Neuronal stem cell (in vitro differentiated cells): ENCODE measurements around the gene TPD52L1.
A peak's percentile ranks its signal among the peaks of the same experiment; 100 is the strongest.

Experiments
- DNase-seq: peaks from one replicate; pipeline ENCODE4 v3.0.0-alpha.2; 2013; ENCODE audit warnings: low spot score
- H2AFZ ChIP-seq: one replicate; pipeline ENCODE4 v1.6.1; 2013; ENCODE audit warnings: mild to moderate bottlenecking, low read length, inconsistent platforms
- H2AK5ac ChIP-seq: 2 replicates; pipeline ENCODE4 v1.6.1; 2013; ENCODE audit warnings: low read depth, mild to moderate bottlenecking, inconsistent platforms, low read length, moderate library complexity, mixed read lengths
- H2BK120ac ChIP-seq: 2 replicates; pipeline ENCODE4 v1.6.1; 2013; ENCODE audit warnings: low read depth, mild to moderate bottlenecking, inconsistent platforms, low read length, moderate library complexity, mixed read lengths
- H2BK12ac ChIP-seq: one replicate; pipeline ENCODE4 v1.6.1; 2013; ENCODE audit warnings: low read length, inconsistent platforms
- H2BK15ac ChIP-seq: 2 replicates; pipeline ENCODE4 v1.6.1; 2013; ENCODE audit warnings: mild to moderate bottlenecking, low read length, inconsistent platforms, mixed read lengths
- H2BK5ac ChIP-seq: one replicate; pipeline ENCODE4 v1.6.1; 2013; ENCODE audit warnings: inconsistent platforms, mild to moderate bottlenecking, low read length, moderate library complexity
- H3K14ac ChIP-seq: one replicate; pipeline ENCODE4 v1.6.1; 2013; ENCODE audit warnings: low read length, inconsistent platforms
- H3K18ac ChIP-seq: 2 replicates; pipeline ENCODE4 v1.6.1; 2013; ENCODE audit warnings: low read length, inconsistent platforms
- H3K23ac ChIP-seq: 2 replicates; pipeline ENCODE4 v1.6.1; 2013; ENCODE audit warnings: low read depth, mild to moderate bottlenecking, mixed read lengths, low read length, inconsistent platforms; ENCODE audit not compliant: poor library complexity
- H3K27ac ChIP-seq: replicated peaks from 3 replicates; pipeline ENCODE4 v1.5.1; 2013; ENCODE audit warnings: low read length, inconsistent platforms
- H3K27me3 ChIP-seq, 3 experiments: 2 replicates each; pipeline ENCODE4 v1.6.1; 2013; ENCODE audit warnings: low read length in 3 of 3, mild to moderate bottlenecking in 2 of 3, inconsistent platforms in 1 of 3, low read depth in 1 of 3, mixed read lengths in 1 of 3, moderate library complexity in 1 of 3; ENCODE audit not compliant: control insufficient read depth in 3 of 3, insufficient read depth in 3 of 3
- H3K36me3 ChIP-seq, 2 donors: replicated peaks in 1 of 2; 2 replicates each; pipeline ENCODE4 v1.6.1; 2013; ENCODE audit warnings: low read length in 2 of 2; ENCODE audit not compliant: control insufficient read depth in 2 of 2, insufficient read depth in 2 of 2
- H3K4ac ChIP-seq: 2 replicates; pipeline ENCODE4 v1.6.1; 2013; ENCODE audit warnings: inconsistent platforms, mild to moderate bottlenecking, low read length, moderate library complexity
- H3K4me1 ChIP-seq, 2 donors: 1 replicate in 1 of 2; 2 replicates in 1 of 2; pipeline ENCODE4 v1.6.1; 2013; ENCODE audit warnings: low read length in 2 of 2, low read depth in 1 of 2; ENCODE audit not compliant: control insufficient read depth in 2 of 2, insufficient read depth in 1 of 2
- H3K4me2 ChIP-seq: one replicate; pipeline ENCODE4 v1.6.1; 2013; ENCODE audit warnings: mild to moderate bottlenecking, low read length, inconsistent platforms; ENCODE audit not compliant: insufficient read depth, poor library complexity, severe bottlenecking
- H3K4me3 ChIP-seq, 2 donors: 2 replicates each; pipeline ENCODE4 v1.5.1; 2013; ENCODE audit warnings: low read length in 2 of 2, mild to moderate bottlenecking in 2 of 2, inconsistent platforms in 1 of 2, moderate library complexity in 1 of 2
- H3K79me1 ChIP-seq: one replicate; pipeline ENCODE4 v1.6.1; 2013; ENCODE audit warnings: low read depth, mild to moderate bottlenecking, inconsistent platforms, low read length, moderate library complexity
- H3K9ac ChIP-seq: one replicate; pipeline ENCODE4 v1.6.1; 2013; ENCODE audit warnings: mild to moderate bottlenecking, low read depth, low read length, inconsistent platforms; ENCODE audit not compliant: poor library complexity
- H3K9me3 ChIP-seq, 2 donors: replicated peaks in 1 of 2; 2 replicates each; pipeline versions ENCODE3 to v1.6.1; 2013; ENCODE audit warnings: low read length in 2 of 2, mild to moderate bottlenecking in 2 of 2, inconsistent platforms in 1 of 2, low read depth in 1 of 2, mixed read lengths in 1 of 2, moderate library complexity in 1 of 2; ENCODE audit not compliant: control insufficient read depth in 2 of 2, insufficient read depth in 1 of 2
- H4K8ac ChIP-seq: one replicate; pipeline ENCODE4 v1.6.1; 2013; ENCODE audit warnings: low read depth, mild to moderate bottlenecking, inconsistent platforms, low read length, moderate library complexity
- H4K91ac ChIP-seq: one replicate; pipeline ENCODE4 v1.6.1; 2013; ENCODE audit warnings: low read length, low read depth, mild to moderate bottlenecking, inconsistent platforms; ENCODE audit not compliant: poor library complexity
- WGBS, 2 donors: extraction: QIAGEN DNeasy Blood & Tissue Kit; methylation state at CpG; one replicate each; pipeline ENCODE4 v1.1.7; 2013; ENCODE audit warnings: missing lambda C conversion rate in 2 of 2, mixed read lengths in 1 of 2; ENCODE audit not compliant: insufficient read length in 2 of 2, insufficient replicate concordance in 1 of 2; ENCODE audit errors: extremely low coverage in 2 of 2; 5-methylcytosine and 5-hydroxymethylcytosine counted together

Gene TPD52L1

DNA sequence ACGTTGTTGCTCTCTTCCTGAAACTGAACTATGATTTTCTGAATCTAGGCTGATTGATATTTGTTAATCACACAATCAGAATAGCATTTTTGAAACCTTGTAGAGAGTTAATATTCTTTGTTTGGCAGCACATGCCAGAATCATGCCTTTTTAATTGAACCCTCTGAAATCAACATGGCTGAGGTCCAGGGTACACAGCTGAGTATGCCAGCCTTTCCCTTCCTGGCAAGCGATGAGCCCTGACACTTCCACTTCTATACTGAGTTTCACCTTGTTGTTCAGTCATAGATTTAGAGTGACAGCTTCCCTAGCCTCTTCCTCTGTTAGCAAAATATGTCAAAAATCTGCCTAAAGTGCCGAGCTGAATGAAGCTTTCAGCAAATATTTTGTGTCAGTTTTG is 141.4 kb downstream of the TPD52L1 start:
- H3K23ac ChIP-seq: no peak overlapping the region
- H3K4me1 ChIP-seq: no peaks in the 10 kb centered on the region
- no peak overlapping the region for H3K4me2 ChIP-seq
- no peaks in the 10 kb centered on the region for H3K9me3 ChIP-seq
- no peak overlapping the region for H3K9ac ChIP-seq
- H2BK5ac ChIP-seq: no peak overlapping the region
- H3K4me3 ChIP-seq: no peak overlapping the region
- H2AFZ ChIP-seq: no peak overlapping the region
- H2BK15ac ChIP-seq: no peak overlapping the region
- H3K79me1 ChIP-seq: no peaks in the 10 kb centered on the region
- H3K27ac ChIP-seq: no peak overlapping the region
- no peak overlapping the region for H2BK12ac ChIP-seq
- no peak for DNase-seq
- no peaks in the 10 kb centered on the region for H3K27me3 ChIP-seq
- WGBS, 2 donors: no CpG with 5 or more reads among the region's 3 CpGs
- H2AK5ac ChIP-seq: no peak overlapping the region
- no peak overlapping the region for H3K4ac ChIP-seq
- H3K36me3 ChIP-seq: peaks cover 27 to 99% of the 10 kb centered on the region in 2 donors
- no peak overlapping the region for H3K18ac ChIP-seq
- H3K14ac ChIP-seq: no peak overlapping the region
- H2BK120ac ChIP-seq: no peak overlapping the region
- H4K8ac ChIP-seq: no peak overlapping the region
- H4K91ac ChIP-seq: no peak overlapping the region

DNA sequence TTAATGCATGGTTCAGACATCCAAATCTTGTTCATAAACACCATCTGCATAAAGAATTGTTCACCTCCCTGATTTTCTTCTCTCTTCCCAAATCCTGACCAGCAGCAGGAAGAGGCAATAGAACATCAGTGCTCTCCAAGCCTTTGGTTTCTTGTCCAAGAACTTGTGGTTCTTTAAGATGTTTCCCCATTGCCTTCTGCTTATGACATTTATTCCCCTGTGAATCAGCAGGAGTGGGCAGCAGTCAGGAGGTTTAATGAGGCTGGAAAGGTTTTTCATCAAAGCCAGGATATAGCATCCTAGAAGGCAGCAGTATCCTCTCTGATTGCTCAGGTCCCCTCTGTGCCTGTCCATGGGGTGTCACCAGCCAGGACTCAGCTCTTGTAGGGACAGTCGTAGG is 142.9 kb downstream of the TPD52L1 start:
- peaks cover 0 to 1% of the 10 kb centered on the region in 2 donors for H3K4me1 ChIP-seq
- no peak overlapping the region for H2AFZ ChIP-seq
- DNase-seq: no peak
- H2BK5ac ChIP-seq: no peak overlapping the region
- no peak overlapping the region for H2BK12ac ChIP-seq
- no peaks in the 10 kb centered on the region for H3K79me1 ChIP-seq
- no CpG with 5 or more reads among the region's 1 CpG for WGBS, 2 donors
- H2AK5ac ChIP-seq: no peak overlapping the region
- H3K4me2 ChIP-seq: no peak overlapping the region
- H3K4ac ChIP-seq: no peak overlapping the region
- peaks cover 22 to 87% of the 10 kb centered on the region in 2 donors for H3K36me3 ChIP-seq
- H3K14ac ChIP-seq: no peak overlapping the region
- no peak overlapping the region for H3K9ac ChIP-seq
- no peak overlapping the region for H2BK120ac ChIP-seq
- H3K4me3 ChIP-seq: no peak overlapping the region
- no peak overlapping the region for H3K23ac ChIP-seq
- H3K18ac ChIP-seq: no peak overlapping the region
- no peak overlapping the region for H4K8ac ChIP-seq
- no peak overlapping the region for H3K27ac ChIP-seq
- no peak overlapping the region for H4K91ac ChIP-seq
- H3K9me3 ChIP-seq: no peaks in the 10 kb centered on the region
- no peak overlapping the region for H2BK15ac ChIP-seq
- H3K27me3 ChIP-seq: no peaks in the 10 kb centered on the region

DNA sequence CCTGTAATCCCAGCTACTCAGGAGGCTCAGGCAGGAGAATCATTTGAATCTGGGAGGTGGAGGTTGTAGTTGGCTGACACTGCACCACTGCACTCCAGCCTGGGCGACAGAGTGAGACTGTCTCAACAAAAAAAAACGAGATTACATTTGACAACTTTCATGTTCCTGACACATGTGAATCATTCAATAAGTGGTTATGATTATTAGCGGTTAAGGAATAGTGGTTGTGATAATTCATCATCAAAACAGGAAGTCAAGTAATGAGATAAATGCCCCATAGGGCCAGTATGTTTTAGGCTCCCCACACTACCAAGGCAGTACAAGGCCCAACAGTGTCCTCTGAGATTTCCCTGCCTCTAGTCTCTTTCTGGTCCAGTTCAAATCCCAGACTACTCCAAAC is 145.7 kb downstream of the TPD52L1 start:
- Histone ChIP-seq H3K36me3 (peaks cover 16 to 59% of the 10 kb centered on the region in 2 donors), H2BK5ac (no peak overlapping the region), H2BK12ac (no peak overlapping the region), H2BK15ac (no peak overlapping the region), H3K79me1 (no peaks in the 10 kb centered on the region), H3K18ac (no peak overlapping the region), H3K14ac (no peak overlapping the region), H3K9me3 (no peaks in the 10 kb centered on the region), H2BK120ac (no peak overlapping the region), H2AK5ac (no peak overlapping the region), H3K4me1 (peaks cover 0 to 1% of the 10 kb centered on the region in 2 donors), H3K4ac (no peak overlapping the region), H3K27me3 (peaks cover 0 to 5% (median 0%) of the 10 kb centered on the region in 3 experiments), H3K23ac (no peak overlapping the region), H3K9ac (no peak overlapping the region), H3K27ac (no peak overlapping the region), H3K4me2 (no peak overlapping the region), H4K8ac (no peak overlapping the region), H4K91ac (no peak overlapping the region), H3K4me3 (no peak overlapping the region), H2AFZ (no peak overlapping the region)
- no CpG with 5 or more reads among the region's 3 CpGs for WGBS, 2 donors
- DNase-seq: no peak

- DNase-seq: no peak
- H3K4me3 ChIP-seq: peak overlapping the region; percentile 84
- no peak overlapping the region for H2AK5ac ChIP-seq
- peak overlapping the region; percentile 78 for H3K14ac ChIP-seq
- no peaks in the 10 kb centered on the region for H3K9me3 ChIP-seq
- no peak overlapping the region for H2BK120ac ChIP-seq
- H2BK15ac ChIP-seq: no peak overlapping the region
- H3K4ac ChIP-seq: no peak overlapping the region
- no peak overlapping the region for H3K27ac ChIP-seq
- H4K91ac ChIP-seq: peak overlapping the region; percentile 74
- no peaks in the 10 kb centered on the region for H3K79me1 ChIP-seq
- H2AFZ ChIP-seq: peak overlapping the region; percentile 98
- H3K4me1 ChIP-seq: peaks cover 0 to 1% of the 10 kb centered on the region in 2 donors
- peak overlapping the region; percentile 51 for H3K4me2 ChIP-seq
- WGBS, 2 donors: no CpG with 5 or more reads among the region's 11 CpGs
- H2BK5ac ChIP-seq: no peak overlapping the region
- peak overlapping the region; percentile 93 for H3K9ac ChIP-seq
- peaks cover 0 to 7% (median 0%) of the 10 kb centered on the region in 3 experiments for H3K27me3 ChIP-seq
- no peak overlapping the region for H2BK12ac ChIP-seq
- peak overlapping the region; percentile 82 for H3K23ac ChIP-seq
- peak overlapping the region; percentile 96 for H3K18ac ChIP-seq
- H4K8ac ChIP-seq: no peak overlapping the region
- H3K36me3 ChIP-seq: peaks cover 12 to 42% of the 10 kb centered on the region in 2 donors
Measured at GRCh38 chr6:125300992-125301434, 147.4 kb downstream of the TPD52L1 start.
